ENCODE measurements around the gene KRTAP5-1.
"Not testable (repeated sequence)": the region's sequence is repeated elsewhere in the genome, so short reads cannot be mapped to it uniquely, and the experiment has no call there.

The KRTAP5-1 gene

GRCh38 chr11:1595994-1596575, 11.0 kb upstream of the KRTAP5-1 start:
- not testable (repeated sequence) for H3K36me3 ChIP-seq (ENCODE audit: low read length); H3K4me2 ChIP-seq (ENCODE audit: low read depth, low read length, poor library complexity, severe bottlenecking); H2AFZ ChIP-seq (ENCODE audit: low read depth, low read length, severe bottlenecking); H3K27me3 ChIP-seq (ENCODE audit: low read length); H4K20me1 ChIP-seq (ENCODE audit: low read depth, low read length); H3K9me2 ChIP-seq (replicated peaks; ENCODE audit: insufficient read depth, low read length); H3K27ac ChIP-seq (ENCODE audit: low read depth, low read length); H3K9me3 ChIP-seq (ENCODE audit: insufficient read depth, low read length); H3K79me2 ChIP-seq (ENCODE audit: insufficient read depth, low read length); H3F3A ChIP-seq (ENCODE audit: insufficient read depth); H3K4me3 ChIP-seq (ENCODE audit: insufficient read depth, low read length, poor library complexity, severe bottlenecking); H3K9ac ChIP-seq (ENCODE audit: low read length)

GRCh38 chr11:1592628-1593027, 7.5 kb upstream of the KRTAP5-1 start:
- H3K79me2 ChIP-seq (ENCODE audit: insufficient read depth, low read length): no peaks in the 10 kb centered on the region
- no peak for TF ChIP-seq EZH2phosphoT487 (conservative IDR thresholded peaks at IDR 0.05; ENCODE audit: low read length)
- no peak overlapping the region for H3K4me3 ChIP-seq (ENCODE audit: insufficient read depth, low read length, poor library complexity, severe bottlenecking)
- no peaks in the 10 kb centered on the region for H4K20me1 ChIP-seq (ENCODE audit: low read depth, low read length)
- no peaks in the 10 kb centered on the region for H3K9me2 ChIP-seq (replicated peaks; ENCODE audit: insufficient read depth, low read length)
- H3K9ac ChIP-seq (ENCODE audit: low read length): no peak overlapping the region
- H3F3A ChIP-seq (ENCODE audit: insufficient read depth): no peaks in the 10 kb centered on the region
- no peak overlapping the region for H3K4me2 ChIP-seq (ENCODE audit: low read depth, low read length, poor library complexity, severe bottlenecking)
- no peaks in the 10 kb centered on the region for H3K36me3 ChIP-seq (ENCODE audit: low read length)
- no peaks in the 10 kb centered on the region for H3K27me3 ChIP-seq (ENCODE audit: low read length)
- no peak overlapping the region for H2AFZ ChIP-seq (ENCODE audit: low read depth, low read length, severe bottlenecking)
- H3K9me3 ChIP-seq (ENCODE audit: insufficient read depth, low read length): no peaks in the 10 kb centered on the region
- H3K27ac ChIP-seq (ENCODE audit: low read depth, low read length): no peak overlapping the region

GRCh38 chr11:1589996-1590395, 4.9 kb upstream of the KRTAP5-1 start:
- Histone ChIP-seq H3K79me2 (ENCODE audit: insufficient read depth, low read length) (no peaks in the 10 kb centered on the region), H3K4me3 (ENCODE audit: insufficient read depth, low read length, poor library complexity, severe bottlenecking) (no peak overlapping the region), H3F3A (ENCODE audit: insufficient read depth) (no peaks in the 10 kb centered on the region), H4K20me1 (ENCODE audit: low read depth, low read length) (no peaks in the 10 kb centered on the region), H3K9me3 (ENCODE audit: insufficient read depth, low read length) (no peaks in the 10 kb centered on the region), H3K9me2 (replicated peaks; ENCODE audit: insufficient read depth, low read length) (no peaks in the 10 kb centered on the region), H3K9ac (ENCODE audit: low read length) (no peak overlapping the region), H3K27ac (ENCODE audit: low read depth, low read length) (no peak overlapping the region), H3K36me3 (ENCODE audit: low read length) (no peaks in the 10 kb centered on the region), H2AFZ (ENCODE audit: low read depth, low read length, severe bottlenecking) (no peak overlapping the region), H3K27me3 (ENCODE audit: low read length) (no peaks in the 10 kb centered on the region), H3K4me2 (ENCODE audit: low read depth, low read length, poor library complexity, severe bottlenecking) (no peak overlapping the region)
- TF ChIP-seq EZH2phosphoT487 (conservative IDR thresholded peaks at IDR 0.05; ENCODE audit: low read length): no peak
- TF ChIP-seq, protein P1, sequence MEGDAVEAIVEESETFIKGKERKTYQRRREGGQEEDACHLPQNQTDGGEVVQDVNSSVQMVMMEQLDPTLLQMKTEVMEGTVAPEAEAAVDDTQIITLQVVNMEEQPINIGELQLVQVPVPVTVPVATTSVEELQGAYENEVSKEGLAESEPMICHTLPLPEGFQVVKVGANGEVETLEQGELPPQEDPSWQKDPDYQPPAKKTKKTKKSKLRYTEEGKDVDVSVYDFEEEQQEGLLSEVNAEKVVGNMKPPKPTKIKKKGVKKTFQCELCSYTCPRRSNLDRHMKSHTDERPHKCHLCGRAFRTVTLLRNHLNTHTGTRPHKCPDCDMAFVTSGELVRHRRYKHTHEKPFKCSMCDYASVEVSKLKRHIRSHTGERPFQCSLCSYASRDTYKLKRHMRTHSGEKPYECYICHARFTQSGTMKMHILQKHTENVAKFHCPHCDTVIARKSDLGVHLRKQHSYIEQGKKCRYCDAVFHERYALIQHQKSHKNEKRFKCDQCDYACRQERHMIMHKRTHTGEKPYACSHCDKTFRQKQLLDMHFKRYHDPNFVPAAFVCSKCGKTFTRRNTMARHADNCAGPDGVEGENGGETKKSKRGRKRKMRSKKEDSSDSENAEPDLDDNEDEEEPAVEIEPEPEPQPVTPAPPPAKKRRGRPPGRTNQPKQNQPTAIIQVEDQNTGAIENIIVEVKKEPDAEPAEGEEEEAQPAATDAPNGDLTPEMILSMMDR (IDR thresholded peaks at IDR 0.05; ENCODE audit: insufficient read depth, low read length, poor library complexity, severe bottlenecking): no peak

DNA sequence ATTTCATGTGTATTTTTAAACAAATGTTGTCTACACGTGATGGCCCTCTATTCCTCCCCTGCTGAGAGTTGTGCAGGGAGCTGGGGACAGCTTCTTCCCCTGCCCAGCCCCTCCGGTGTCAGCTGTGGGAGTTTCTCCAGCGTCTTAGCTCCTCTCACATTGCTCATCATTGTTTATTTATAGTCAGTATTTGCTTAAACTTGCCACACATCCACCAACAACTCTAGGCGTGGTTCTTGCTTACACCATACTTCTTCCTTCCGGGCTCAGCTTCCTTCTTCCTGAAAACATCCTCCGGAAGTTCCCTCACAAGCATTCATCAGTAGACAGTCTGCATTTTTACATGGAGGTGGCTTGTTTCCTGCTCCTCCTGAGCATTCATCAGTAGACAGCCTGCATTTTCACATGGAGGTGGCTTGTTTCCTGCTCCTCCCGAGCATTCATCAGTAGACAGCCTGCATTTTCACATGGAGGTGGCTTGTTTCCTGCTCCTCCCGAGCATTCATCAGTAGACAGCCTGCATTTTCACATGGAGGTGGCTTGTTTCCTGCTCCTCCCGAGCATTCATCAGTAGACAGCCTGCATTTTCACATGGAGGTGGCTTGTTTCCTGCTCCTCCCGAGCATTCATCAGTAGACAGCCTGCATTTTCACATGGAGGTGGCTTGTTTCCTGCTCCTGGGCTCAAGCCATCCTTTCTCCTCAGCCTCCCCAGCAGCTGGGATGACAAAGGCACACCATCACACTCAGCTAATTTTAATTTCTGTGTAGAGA, 4.3 kb upstream of the KRTAP5-1 start:
- not testable (repeated sequence) for H3K9me2 ChIP-seq (replicated peaks; ENCODE audit: insufficient read depth, low read length); H3K27ac ChIP-seq (ENCODE audit: low read depth, low read length); H3K9ac ChIP-seq (ENCODE audit: low read length); H3K27me3 ChIP-seq (ENCODE audit: low read length); H3K9me3 ChIP-seq (ENCODE audit: insufficient read depth, low read length); H3K4me3 ChIP-seq (ENCODE audit: insufficient read depth, low read length, poor library complexity, severe bottlenecking); H3K79me2 ChIP-seq (ENCODE audit: insufficient read depth, low read length); H3K36me3 ChIP-seq (ENCODE audit: low read length); H4K20me1 ChIP-seq (ENCODE audit: low read depth, low read length); H3F3A ChIP-seq (ENCODE audit: insufficient read depth); H3K4me2 ChIP-seq (ENCODE audit: low read depth, low read length, poor library complexity, severe bottlenecking)
- H2AFZ ChIP-seq (ENCODE audit: low read depth, low read length, severe bottlenecking): peak overlapping the region; percentile 25

GRCh38 chr11:1586699-1587098, 1.6 kb upstream of the KRTAP5-1 start:
- H3K9me3 ChIP-seq (ENCODE audit: insufficient read depth, low read length): no peaks in the 10 kb centered on the region
- H3K36me3 ChIP-seq (ENCODE audit: low read length): no peaks in the 10 kb centered on the region
- no peak overlapping the region for H3K9ac ChIP-seq (ENCODE audit: low read length)
- H4K20me1 ChIP-seq (ENCODE audit: low read depth, low read length): no peaks in the 10 kb centered on the region
- no peak overlapping the region for H3K4me2 ChIP-seq (ENCODE audit: low read depth, low read length, poor library complexity, severe bottlenecking)
- no peak overlapping the region for H3K4me3 ChIP-seq (ENCODE audit: insufficient read depth, low read length, poor library complexity, severe bottlenecking)
- TF ChIP-seq, protein P1 (IDR thresholded peaks at IDR 0.05; ENCODE audit: insufficient read depth, low read length, poor library complexity, severe bottlenecking): no peak
- TF ChIP-seq EZH2phosphoT487 (conservative IDR thresholded peaks at IDR 0.05; ENCODE audit: low read length): no peak
- H2AFZ ChIP-seq (ENCODE audit: low read depth, low read length, severe bottlenecking): no peak overlapping the region
- H3K79me2 ChIP-seq (ENCODE audit: insufficient read depth, low read length): no peaks in the 10 kb centered on the region
- no peaks in the 10 kb centered on the region for H3F3A ChIP-seq (ENCODE audit: insufficient read depth)
- H3K27me3 ChIP-seq (ENCODE audit: low read length): no peaks in the 10 kb centered on the region
- H3K9me2 ChIP-seq (replicated peaks; ENCODE audit: insufficient read depth, low read length): no peaks in the 10 kb centered on the region
- no peak overlapping the region for H3K27ac ChIP-seq (ENCODE audit: low read depth, low read length)

DNA sequence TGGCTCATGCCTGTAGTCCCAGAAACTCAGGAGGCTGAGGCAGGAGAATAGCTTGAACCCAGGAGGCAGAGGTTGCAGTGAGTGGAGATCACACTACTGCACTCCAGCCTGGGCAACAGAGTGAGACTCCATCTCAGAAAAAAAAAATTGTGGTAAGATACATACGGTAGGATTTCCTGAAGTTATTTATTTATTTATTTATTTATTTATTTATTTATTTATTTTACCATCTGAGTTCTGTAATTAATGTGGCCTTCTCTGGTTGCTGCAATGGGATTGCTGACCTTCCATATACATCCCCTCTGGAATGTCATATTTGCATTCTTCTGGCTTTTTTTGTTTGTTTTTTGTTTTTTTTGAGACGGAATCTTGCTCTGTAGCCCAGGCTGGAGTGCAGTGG, 2.2 kb downstream of the KRTAP5-1 start:
- not testable (repeated sequence) for H3K4me3 ChIP-seq (ENCODE audit: insufficient read depth, low read length, poor library complexity, severe bottlenecking); H2AFZ ChIP-seq (ENCODE audit: low read depth, low read length, severe bottlenecking); H3F3A ChIP-seq (ENCODE audit: insufficient read depth); H3K9me3 ChIP-seq (ENCODE audit: insufficient read depth, low read length); H3K4me2 ChIP-seq (ENCODE audit: low read depth, low read length, poor library complexity, severe bottlenecking); H3K9ac ChIP-seq (ENCODE audit: low read length); H3K27me3 ChIP-seq (ENCODE audit: low read length); H3K9me2 ChIP-seq (replicated peaks; ENCODE audit: insufficient read depth, low read length); H3K27ac ChIP-seq (ENCODE audit: low read depth, low read length); H3K36me3 ChIP-seq (ENCODE audit: low read length); H4K20me1 ChIP-seq (ENCODE audit: low read depth, low read length); H3K79me2 ChIP-seq (ENCODE audit: insufficient read depth, low read length)
